Measurements from ENCODE around the gene MIR17HG.

The MIR17HG gene

GRCh38 chr13:91323349-91323748 is 24.1 kb upstream of the MIR17HG start:
- no peaks in the 10 kb centered on the region for H3K36me3 ChIP-seq (replicated peaks; ENCODE audit: insufficient read depth, low read length)
- no peaks in the 10 kb centered on the region for H3K79me2 ChIP-seq (ENCODE audit: low read length)
- no peaks in the 10 kb centered on the region for H3K27me3 ChIP-seq (replicated peaks; ENCODE audit: insufficient read depth, low read length)
- H3K9me2 ChIP-seq (replicated peaks; ENCODE audit: insufficient read depth, low read length), result no peaks in the 10 kb centered on the region
- no peak overlapping the region for H3K9ac ChIP-seq (ENCODE audit: low read length)
- no peaks in the 10 kb centered on the region for H3F3A ChIP-seq (ENCODE audit: insufficient read depth, low read length)
- TF ChIP-seq CTCF (IDR thresholded peaks at IDR 0.05; ENCODE audit: low read length), result no peak
- TF ChIP-seq EZH2phosphoT487 (IDR thresholded peaks at IDR 0.05; ENCODE audit: low read length), result no peak
- TF ChIP-seq EZH2 (optimal IDR thresholded peaks at IDR 0.05; ENCODE audit: low read depth, low read length), result no peak
- H4K20me1 ChIP-seq (ENCODE audit: insufficient read depth, low read length), result no peaks in the 10 kb centered on the region
- no peak overlapping the region for H2AFZ ChIP-seq (ENCODE audit: low read length)
- no peak overlapping the region for H3K4me3 ChIP-seq (ENCODE audit: low read length)
- H3K4me2 ChIP-seq (ENCODE audit: low read depth, low read length), result no peak overlapping the region
- DNase-seq, result no peak
- no peak overlapping the region for H3K27ac ChIP-seq (ENCODE audit: low read length)
- 0 out of 2 replicates have a peak, but pooled peaks cover 5% of the 10 kb centered on the region for H3K4me1 ChIP-seq (ENCODE audit: low read length)
- H3K9me3 ChIP-seq (replicated peaks; ENCODE audit: insufficient read depth, low read length), result no peaks in the 10 kb centered on the region

GRCh38 chr13:91326146-91326545 is 21.3 kb upstream of the MIR17HG start:
- no peak for DNase-seq
- H3F3A ChIP-seq (ENCODE audit: insufficient read depth, low read length), result no peaks in the 10 kb centered on the region

GRCh38 chr13:91328726-91329125 is 18.8 kb upstream of the MIR17HG start:
- TF ChIP-seq EZH2 (optimal IDR thresholded peaks at IDR 0.05; ENCODE audit: low read depth, low read length), result no peak
- no peak for TF ChIP-seq EZH2phosphoT487 (IDR thresholded peaks at IDR 0.05; ENCODE audit: low read length)
- no peak for TF ChIP-seq CTCF (IDR thresholded peaks at IDR 0.05; ENCODE audit: low read length)
- Histone ChIP-seq H4K20me1 (ENCODE audit: insufficient read depth, low read length) (no peaks in the 10 kb centered on the region), H3K4me3 (ENCODE audit: low read length) (no peak overlapping the region), H2AFZ (ENCODE audit: low read length) (no peak overlapping the region), H3K9me2 (replicated peaks; ENCODE audit: insufficient read depth, low read length) (no peaks in the 10 kb centered on the region), H3K36me3 (replicated peaks; ENCODE audit: insufficient read depth, low read length) (no peaks in the 10 kb centered on the region), H3K4me1 (ENCODE audit: low read length) (peaks cover 4% of the 10 kb centered on the region; the same call in 1 of the 2 replicates), H3F3A (ENCODE audit: insufficient read depth, low read length) (no peaks in the 10 kb centered on the region), H3K27me3 (replicated peaks; ENCODE audit: insufficient read depth, low read length) (no peaks in the 10 kb centered on the region), H3K9me3 (replicated peaks; ENCODE audit: insufficient read depth, low read length) (no peaks in the 10 kb centered on the region), H3K4me2 (ENCODE audit: low read depth, low read length) (no peak overlapping the region), H3K79me2 (ENCODE audit: low read length) (no peaks in the 10 kb centered on the region), H3K27ac (ENCODE audit: low read length) (no peak overlapping the region), H3K9ac (ENCODE audit: low read length) (no peak overlapping the region)
- no peak for DNase-seq

More at GRCh38 chr13:91326146-91326545, 21.3 kb upstream of the MIR17HG start:
- Histone ChIP-seq H2AFZ (ENCODE audit: low read length) (no peak overlapping the region), H4K20me1 (ENCODE audit: insufficient read depth, low read length) (no peaks in the 10 kb centered on the region), H3K9me2 (replicated peaks; ENCODE audit: insufficient read depth, low read length) (no peaks in the 10 kb centered on the region), H3K9ac (ENCODE audit: low read length) (no peak overlapping the region), H3K27ac (ENCODE audit: low read length) (no peak overlapping the region), H3K4me2 (ENCODE audit: low read depth, low read length) (no peak overlapping the region), H3K36me3 (replicated peaks; ENCODE audit: insufficient read depth, low read length) (no peaks in the 10 kb centered on the region), H3K4me1 (ENCODE audit: low read length) (no peaks in the 10 kb centered on the region), H3K27me3 (replicated peaks; ENCODE audit: insufficient read depth, low read length) (no peaks in the 10 kb centered on the region), H3K9me3 (replicated peaks; ENCODE audit: insufficient read depth, low read length) (no peaks in the 10 kb centered on the region), H3K4me3 (ENCODE audit: low read length) (no peak overlapping the region), H3K79me2 (ENCODE audit: low read length) (no peaks in the 10 kb centered on the region)
- TF ChIP-seq CTCF (IDR thresholded peaks at IDR 0.05; ENCODE audit: low read length) (no peak), EZH2 (optimal IDR thresholded peaks at IDR 0.05; ENCODE audit: low read depth, low read length) (no peak), EZH2phosphoT487 (IDR thresholded peaks at IDR 0.05; ENCODE audit: low read length) (no peak)
